OCI-LY1 (cell line): ENCODE results near the gene KRT12.
"Not testable (repeated sequence)": the region's sequence is repeated elsewhere in the genome, so short reads cannot be mapped to it uniquely, and the experiment has no call there.

Source experiments
- EZH2 ChIP-seq: fragments of 200-600 bp; sonication (generic), shearing (Covaris generic); IDR thresholded peaks from 2 replicates; pipeline ENCODE4 v1.8.0; 2017; ENCODE audit warnings: borderline replicate concordance, mixed run types, mild to moderate bottlenecking, antibody characterized with exemption, low read length, moderate library complexity, mixed read lengths
- TF ChIP-seq, protein P1 (sequence below): fragments of 200-600 bp; sonication (generic), shearing (Covaris generic); IDR thresholded peaks from 2 replicates; pipeline ENCODE4 v1.5.1; 2017; ENCODE audit warnings: mild to moderate bottlenecking, antibody characterized with exemption, low read length, moderate library complexity, mixed read lengths

DNA sequence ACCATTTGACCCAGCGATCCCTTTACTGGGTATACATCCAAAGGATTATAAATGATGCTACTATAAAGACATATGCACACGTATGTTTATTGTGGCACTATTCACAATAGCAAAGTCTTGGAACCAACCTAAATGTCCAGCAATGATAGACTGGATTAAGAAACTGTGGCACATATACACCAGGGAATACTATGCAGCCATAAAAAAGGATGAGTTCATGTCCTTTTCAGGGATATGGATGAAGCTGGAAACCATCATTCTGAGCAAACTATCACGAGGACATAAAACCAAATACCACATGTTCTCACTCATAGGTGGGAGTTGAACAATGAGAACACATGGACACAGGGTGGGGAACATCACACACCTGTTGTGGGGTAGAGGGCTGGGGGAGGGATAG lies 52.4 kb downstream of the KRT12 start:
- TF ChIP-seq, protein P1, sequence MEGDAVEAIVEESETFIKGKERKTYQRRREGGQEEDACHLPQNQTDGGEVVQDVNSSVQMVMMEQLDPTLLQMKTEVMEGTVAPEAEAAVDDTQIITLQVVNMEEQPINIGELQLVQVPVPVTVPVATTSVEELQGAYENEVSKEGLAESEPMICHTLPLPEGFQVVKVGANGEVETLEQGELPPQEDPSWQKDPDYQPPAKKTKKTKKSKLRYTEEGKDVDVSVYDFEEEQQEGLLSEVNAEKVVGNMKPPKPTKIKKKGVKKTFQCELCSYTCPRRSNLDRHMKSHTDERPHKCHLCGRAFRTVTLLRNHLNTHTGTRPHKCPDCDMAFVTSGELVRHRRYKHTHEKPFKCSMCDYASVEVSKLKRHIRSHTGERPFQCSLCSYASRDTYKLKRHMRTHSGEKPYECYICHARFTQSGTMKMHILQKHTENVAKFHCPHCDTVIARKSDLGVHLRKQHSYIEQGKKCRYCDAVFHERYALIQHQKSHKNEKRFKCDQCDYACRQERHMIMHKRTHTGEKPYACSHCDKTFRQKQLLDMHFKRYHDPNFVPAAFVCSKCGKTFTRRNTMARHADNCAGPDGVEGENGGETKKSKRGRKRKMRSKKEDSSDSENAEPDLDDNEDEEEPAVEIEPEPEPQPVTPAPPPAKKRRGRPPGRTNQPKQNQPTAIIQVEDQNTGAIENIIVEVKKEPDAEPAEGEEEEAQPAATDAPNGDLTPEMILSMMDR = not testable (repeated sequence)
- not testable (repeated sequence) for TF ChIP-seq EZH2
